Fibroblast of skin of right quadriceps (primary cell): ENCODE measurements around the gene B4GALT1.
"Not testable (repeated sequence)": the region's sequence is repeated elsewhere in the genome, so short reads cannot be mapped to it uniquely, and the experiment has no call there.

Experiments used
- DNase-seq: peaks from one replicate; pipeline ENCODE4 v3.0.0-alpha.2; 2013

Gene B4GALT1

GRCh38 chr9:33101104-33101951, 65.8 kb downstream of the B4GALT1 start:
- DNase-seq = peak; percentile 85

GRCh38 chr9:33099754-33100153, 67.4 kb downstream of the B4GALT1 start:
- DNase-seq = no peak

- no peak for DNase-seq
Measured at GRCh38 chr9:33097192-33097591, 69.9 kb downstream of the B4GALT1 start.

GRCh38 chr9:33092634-33093033, 74.5 kb downstream of the B4GALT1 start:
- DNase-seq = no peak

GRCh38 chr9:33085672-33086071, 81.5 kb downstream of the B4GALT1 start:
- DNase-seq = not testable (repeated sequence)

GRCh38 chr9:33082538-33083326, 84.4 kb downstream of the B4GALT1 start:
- DNase-seq = no peak

GRCh38 chr9:33082128-33082527, 85.0 kb downstream of the B4GALT1 start:
- no peak for DNase-seq

- peak; percentile 89 for DNase-seq
Measured at GRCh38 chr9:33081128-33081851, 85.8 kb downstream of the B4GALT1 start.

- no peak for DNase-seq
Measured at GRCh38 chr9:33080534-33080933, 86.6 kb downstream of the B4GALT1 start.

GRCh38 chr9:33076046-33077004, 90.8 kb downstream of the B4GALT1 start, which contains the start of gene SMU1:
Gene SMU1 (minus strand): TSS chr9:33076674. CDS start chr9:33076608, 66 bp downstream.
- peak; percentile 98 for DNase-seq

GRCh38 chr9:33068991-33069390, 98.1 kb downstream of the B4GALT1 start:
- no peak for DNase-seq

GRCh38 chr9:33065157-33066076, 101.7 kb downstream of the B4GALT1 start:
- no peak for DNase-seq
